ENCODE results near the gene AKR7A3. TPM values are rescaled to one million over a fixed set of nuclear protein-coding genes. Genes with fewer than 3 reads are reported as not detected.
"Not testable (repeated sequence)": the region's sequence is repeated elsewhere in the genome, so short reads cannot be mapped to it uniquely, and the experiment has no call there.

Gene AKR7A3
- total RNA-seq, 1 experiment from 2014 or later, result 1.4 TPM

- Histone ChIP-seq H3K9me3 (ENCODE audit: control insufficient read depth, insufficient read depth, low read depth, low read length) (no peaks in the 10 kb centered on the region), H3K36me3 (ENCODE audit: control insufficient read depth, insufficient read depth, low read length) (no peaks in the 10 kb centered on the region), H3K4me3 (ENCODE audit: low read depth in 2 of 2, low read length in 2 of 2) (no peak overlapping the region), H3K27me3 (ENCODE audit: control insufficient read depth, insufficient read depth, low read length) (no peaks in the 10 kb centered on the region), H3K27ac (ENCODE audit: low read length) (no peak overlapping the region), H3K4me1 (ENCODE audit: control insufficient read depth, insufficient read depth, low read length) (no peaks in the 10 kb centered on the region)
- DNase-seq (ENCODE audit: low read depth, low spot score), result no peak
- in situ Hi-C loops (cut with HindIII; ENCODE audit: low pct_unique_long_range_greater_than_20kb, low sequenced_read_pairs), result no loop called here
- no TSS peak for BruUV-seq (replicated peaks)
- intact Hi-C loops (cut with micrococcal nuclease; ENCODE audit: unreplicated experiment), result no loop called here
- no peak for ATAC-seq
- ChIA-PET CTCF (no interaction called here), POLR2A (no interaction called here)
- TF ChIP-seq, protein P1, sequence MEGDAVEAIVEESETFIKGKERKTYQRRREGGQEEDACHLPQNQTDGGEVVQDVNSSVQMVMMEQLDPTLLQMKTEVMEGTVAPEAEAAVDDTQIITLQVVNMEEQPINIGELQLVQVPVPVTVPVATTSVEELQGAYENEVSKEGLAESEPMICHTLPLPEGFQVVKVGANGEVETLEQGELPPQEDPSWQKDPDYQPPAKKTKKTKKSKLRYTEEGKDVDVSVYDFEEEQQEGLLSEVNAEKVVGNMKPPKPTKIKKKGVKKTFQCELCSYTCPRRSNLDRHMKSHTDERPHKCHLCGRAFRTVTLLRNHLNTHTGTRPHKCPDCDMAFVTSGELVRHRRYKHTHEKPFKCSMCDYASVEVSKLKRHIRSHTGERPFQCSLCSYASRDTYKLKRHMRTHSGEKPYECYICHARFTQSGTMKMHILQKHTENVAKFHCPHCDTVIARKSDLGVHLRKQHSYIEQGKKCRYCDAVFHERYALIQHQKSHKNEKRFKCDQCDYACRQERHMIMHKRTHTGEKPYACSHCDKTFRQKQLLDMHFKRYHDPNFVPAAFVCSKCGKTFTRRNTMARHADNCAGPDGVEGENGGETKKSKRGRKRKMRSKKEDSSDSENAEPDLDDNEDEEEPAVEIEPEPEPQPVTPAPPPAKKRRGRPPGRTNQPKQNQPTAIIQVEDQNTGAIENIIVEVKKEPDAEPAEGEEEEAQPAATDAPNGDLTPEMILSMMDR (IDR thresholded peaks at IDR 0.05), result no peak
- TF ChIP-seq TCF7L2 (IDR thresholded peaks at IDR 0.05; ENCODE audit: low read depth, low read length) (no peak), POLR2AphosphoS5 (IDR thresholded peaks at IDR 0.05; ENCODE audit: low read depth, low read length) (no peak), SIN3A (IDR thresholded peaks at IDR 0.05; ENCODE audit: borderline replicate concordance, insufficient read depth, low read depth, low read length) (no peak)
- TF ChIP-seq, protein P2, sequence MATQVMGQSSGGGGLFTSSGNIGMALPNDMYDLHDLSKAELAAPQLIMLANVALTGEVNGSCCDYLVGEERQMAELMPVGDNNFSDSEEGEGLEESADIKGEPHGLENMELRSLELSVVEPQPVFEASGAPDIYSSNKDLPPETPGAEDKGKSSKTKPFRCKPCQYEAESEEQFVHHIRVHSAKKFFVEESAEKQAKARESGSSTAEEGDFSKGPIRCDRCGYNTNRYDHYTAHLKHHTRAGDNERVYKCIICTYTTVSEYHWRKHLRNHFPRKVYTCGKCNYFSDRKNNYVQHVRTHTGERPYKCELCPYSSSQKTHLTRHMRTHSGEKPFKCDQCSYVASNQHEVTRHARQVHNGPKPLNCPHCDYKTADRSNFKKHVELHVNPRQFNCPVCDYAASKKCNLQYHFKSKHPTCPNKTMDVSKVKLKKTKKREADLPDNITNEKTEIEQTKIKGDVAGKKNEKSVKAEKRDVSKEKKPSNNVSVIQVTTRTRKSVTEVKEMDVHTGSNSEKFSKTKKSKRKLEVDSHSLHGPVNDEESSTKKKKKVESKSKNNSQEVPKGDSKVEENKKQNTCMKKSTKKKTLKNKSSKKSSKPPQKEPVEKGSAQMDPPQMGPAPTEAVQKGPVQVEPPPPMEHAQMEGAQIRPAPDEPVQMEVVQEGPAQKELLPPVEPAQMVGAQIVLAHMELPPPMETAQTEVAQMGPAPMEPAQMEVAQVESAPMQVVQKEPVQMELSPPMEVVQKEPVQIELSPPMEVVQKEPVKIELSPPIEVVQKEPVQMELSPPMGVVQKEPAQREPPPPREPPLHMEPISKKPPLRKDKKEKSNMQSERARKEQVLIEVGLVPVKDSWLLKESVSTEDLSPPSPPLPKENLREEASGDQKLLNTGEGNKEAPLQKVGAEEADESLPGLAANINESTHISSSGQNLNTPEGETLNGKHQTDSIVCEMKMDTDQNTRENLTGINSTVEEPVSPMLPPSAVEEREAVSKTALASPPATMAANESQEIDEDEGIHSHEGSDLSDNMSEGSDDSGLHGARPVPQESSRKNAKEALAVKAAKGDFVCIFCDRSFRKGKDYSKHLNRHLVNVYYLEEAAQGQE (IDR thresholded peaks at IDR 0.05; ENCODE audit: insufficient read depth in 1 of 2, low read depth in 2 of 2, low read length in 1 of 2), result no peak
These were observed 13.9 kb downstream of the AKR7A3 start for GRCh38 chr1:19274636-19275035.

DNA sequence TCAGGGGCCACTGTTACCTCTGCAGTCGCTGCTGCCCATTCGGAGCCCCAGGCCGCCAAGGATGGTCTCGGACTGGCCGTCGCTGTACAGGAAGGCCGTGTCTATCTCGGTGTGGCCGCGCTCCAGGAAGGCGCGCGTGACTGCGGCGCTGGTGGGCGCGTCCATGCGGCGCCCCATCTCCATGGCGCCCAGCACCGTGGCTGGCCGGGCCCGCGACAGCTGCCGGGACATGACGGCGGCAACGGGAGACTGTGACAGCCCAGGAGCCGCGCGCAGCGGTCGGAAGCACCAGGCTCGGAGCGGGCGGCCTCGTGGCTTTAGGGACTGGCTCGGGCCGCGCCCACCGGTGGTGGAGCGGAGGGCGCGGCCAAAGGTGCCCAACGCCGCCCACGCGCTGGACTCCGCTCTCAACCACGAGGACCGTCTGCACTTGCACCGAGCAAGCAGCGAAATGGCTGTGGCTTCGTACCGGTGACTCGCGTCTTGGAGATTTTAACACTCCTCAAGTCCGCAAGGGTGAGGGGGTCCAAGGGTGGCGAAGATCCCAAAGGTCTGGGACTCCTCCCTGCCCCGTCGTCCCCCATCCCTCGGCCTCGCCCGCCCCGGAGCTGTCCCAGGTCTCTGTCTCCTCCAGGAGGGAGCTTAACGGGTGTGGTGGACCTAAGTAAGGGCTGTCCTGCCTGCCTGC lies 14.6 kb downstream of the AKR7A3 start:
- intact Hi-C loops (cut with micrococcal nuclease; ENCODE audit: unreplicated experiment); in situ Hi-C loops (cut with HindIII; ENCODE audit: low pct_unique_long_range_greater_than_20kb, low sequenced_read_pairs); H3K27me3 ChIP-seq (ENCODE audit: control insufficient read depth, insufficient read depth, low read length); POLR2A ChIA-PET; BruUV-seq (replicated peaks); H3K4me3 ChIP-seq (ENCODE audit: low read depth in 2 of 2, low read length in 2 of 2); H3K27ac ChIP-seq (ENCODE audit: low read length); H3K36me3 ChIP-seq (ENCODE audit: control insufficient read depth, insufficient read depth, low read length); CTCF ChIA-PET; H3K9me3 ChIP-seq (ENCODE audit: control insufficient read depth, insufficient read depth, low read depth, low read length); DNase-seq (ENCODE audit: low read depth, low spot score); ATAC-seq; H3K4me1 ChIP-seq (ENCODE audit: control insufficient read depth, insufficient read depth, low read length): not testable (repeated sequence)

- DNase-seq (ENCODE audit: low read depth, low spot score) (no peak), ATAC-seq (no peak)
- POLR2A ChIA-PET, result no interaction called here
- intact Hi-C loops (cut with micrococcal nuclease; ENCODE audit: unreplicated experiment), result no loop called here
- CTCF ChIA-PET, result interaction anchor here (0.6 kb wide), 1 partner anchor 387 kb away, joined by 3 read pairs; no protein-coding TSS in a partner anchor
- Histone ChIP-seq H3K27ac (ENCODE audit: low read length) (no peak overlapping the region), H3K9me3 (ENCODE audit: control insufficient read depth, insufficient read depth, low read depth, low read length) (no peaks in the 10 kb centered on the region), H3K36me3 (ENCODE audit: control insufficient read depth, insufficient read depth, low read length) (no peaks in the 10 kb centered on the region), H3K4me1 (ENCODE audit: control insufficient read depth, insufficient read depth, low read length) (no peaks in the 10 kb centered on the region), H3K4me3 (ENCODE audit: low read depth in 2 of 2, low read length in 2 of 2) (no peak overlapping the region), H3K27me3 (ENCODE audit: control insufficient read depth, insufficient read depth, low read length) (no peaks in the 10 kb centered on the region)
- no TSS peak for BruUV-seq (replicated peaks)
- TF ChIP-seq, protein P1 (IDR thresholded peaks at IDR 0.05), result no peak
- no peak for TF ChIP-seq POLR2AphosphoS5 (IDR thresholded peaks at IDR 0.05; ENCODE audit: low read depth, low read length)
- no peak for TF ChIP-seq TCF7L2 (IDR thresholded peaks at IDR 0.05; ENCODE audit: low read depth, low read length)
- in situ Hi-C loops (cut with HindIII; ENCODE audit: low pct_unique_long_range_greater_than_20kb, low sequenced_read_pairs), result no loop called here
These were observed 15.3 kb downstream of the AKR7A3 start for GRCh38 chr1:19273106-19273843.
